Measurements from ENCODE around the gene OLFM3.

DNA sequence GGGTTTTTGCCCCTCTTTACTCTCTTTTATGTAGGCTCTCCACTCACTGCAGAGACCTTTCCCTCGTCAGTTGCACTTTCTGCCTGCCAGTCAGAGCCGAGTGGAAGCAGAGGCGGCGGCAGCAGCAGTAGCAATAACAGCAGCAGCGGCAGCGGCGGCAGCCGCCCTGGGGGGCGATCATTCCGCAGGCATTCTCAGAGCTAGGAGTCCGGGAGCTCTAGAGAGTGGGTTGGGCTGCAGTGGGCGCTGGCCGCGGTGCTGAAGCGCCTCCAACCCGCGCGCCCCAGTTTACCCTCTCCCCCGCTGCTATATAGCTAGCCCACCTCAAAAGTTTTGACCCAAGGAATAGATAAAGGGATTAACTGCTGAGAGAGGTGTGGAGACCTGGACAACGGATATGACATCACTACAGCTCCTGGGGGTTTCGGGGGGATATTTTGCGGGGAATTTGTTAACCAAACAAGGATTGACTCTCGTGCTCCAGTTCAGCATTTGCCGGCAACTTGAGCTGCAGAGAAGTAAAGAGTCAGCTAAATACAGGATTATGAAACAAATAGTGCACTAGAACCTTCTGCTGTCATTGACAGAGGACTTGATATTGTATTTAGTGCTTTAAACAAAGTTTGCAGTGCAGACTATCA lies at the start of gene OLFM3:
- no peak for TF ChIP-seq POLR2A (IDR thresholded peaks at IDR 0.05)
- TF ChIP-seq, protein P1, sequence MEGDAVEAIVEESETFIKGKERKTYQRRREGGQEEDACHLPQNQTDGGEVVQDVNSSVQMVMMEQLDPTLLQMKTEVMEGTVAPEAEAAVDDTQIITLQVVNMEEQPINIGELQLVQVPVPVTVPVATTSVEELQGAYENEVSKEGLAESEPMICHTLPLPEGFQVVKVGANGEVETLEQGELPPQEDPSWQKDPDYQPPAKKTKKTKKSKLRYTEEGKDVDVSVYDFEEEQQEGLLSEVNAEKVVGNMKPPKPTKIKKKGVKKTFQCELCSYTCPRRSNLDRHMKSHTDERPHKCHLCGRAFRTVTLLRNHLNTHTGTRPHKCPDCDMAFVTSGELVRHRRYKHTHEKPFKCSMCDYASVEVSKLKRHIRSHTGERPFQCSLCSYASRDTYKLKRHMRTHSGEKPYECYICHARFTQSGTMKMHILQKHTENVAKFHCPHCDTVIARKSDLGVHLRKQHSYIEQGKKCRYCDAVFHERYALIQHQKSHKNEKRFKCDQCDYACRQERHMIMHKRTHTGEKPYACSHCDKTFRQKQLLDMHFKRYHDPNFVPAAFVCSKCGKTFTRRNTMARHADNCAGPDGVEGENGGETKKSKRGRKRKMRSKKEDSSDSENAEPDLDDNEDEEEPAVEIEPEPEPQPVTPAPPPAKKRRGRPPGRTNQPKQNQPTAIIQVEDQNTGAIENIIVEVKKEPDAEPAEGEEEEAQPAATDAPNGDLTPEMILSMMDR (IDR thresholded peaks at IDR 0.05), result no peak
